Activated CD8-positive, alpha-beta memory T cell treated with anti-CD3 and anti-CD28 coated beads, Interleukin-2, amount 50 U/mL, for 24 hours (primary cell): ENCODE data around the gene XRRA1.
"Not testable (repeated sequence)": the region's sequence is repeated elsewhere in the genome, so short reads cannot be mapped to it uniquely, and the experiment has no call there.

Experiments used
- DNase-seq: peaks from one replicate; pipeline ENCODE4 v3.0.0-alpha.2; 2020; ENCODE audit errors: extremely low read depth

Gene XRRA1

GRCh38 chr11:74948898-74949752, at the start of gene XRRA1, which contains the start of gene SPCS2:
Gene XRRA1, minus strand, starts transcription at chr11:74949091. Its CDS starts 8,213 bp downstream, at chr11:74940878.
Gene SPCS2, plus strand, starts transcription at chr11:74949266. Its CDS starts 20 bp downstream, at chr11:74949286.
- DNase-seq: peak; percentile 99

- DNase-seq: no peak
These were observed 44.0 kb upstream of the XRRA1 start for GRCh38 chr11:74992852-74993251.

- DNase-seq: no peak
These were observed 42.0 kb upstream of the XRRA1 start for GRCh38 chr11:74990941-74991340.

- not testable (repeated sequence) for DNase-seq
These were observed 41.3 kb upstream of the XRRA1 start for GRCh38 chr11:74990150-74990549.

- no peak for DNase-seq
These were observed 40.4 kb upstream of the XRRA1 start for GRCh38 chr11:74989260-74989638.

- DNase-seq: peak; percentile 63
These were observed 39.8 kb upstream of the XRRA1 start, which contains the start of gene NEU3 for GRCh38 chr11:74988541-74989259. Gene NEU3, plus strand, starts transcription at chr11:74988933. Its CDS starts 128 bp downstream, at chr11:74989061.

- no peak for DNase-seq
These were observed 35.8 kb upstream of the XRRA1 start for GRCh38 chr11:74984730-74985129.

- no peak for DNase-seq
These were observed 35.2 kb upstream of the XRRA1 start for GRCh38 chr11:74984070-74984469.

GRCh38 chr11:74981888-74982287, 33.0 kb upstream of the XRRA1 start:
- DNase-seq: no peak

GRCh38 chr11:74980634-74981033, 31.7 kb upstream of the XRRA1 start:
- DNase-seq: no peak

GRCh38 chr11:74978041-74978440, 29.1 kb upstream of the XRRA1 start:
- DNase-seq: no peak

- DNase-seq: no peak
These were observed 22.5 kb upstream of the XRRA1 start for GRCh38 chr11:74971424-74971823.

GRCh38 chr11:74970852-74971395, 22.0 kb upstream of the XRRA1 start:
- DNase-seq: no peak

GRCh38 chr11:74966651-74967050, 17.8 kb upstream of the XRRA1 start:
- no peak for DNase-seq

- DNase-seq: not testable (repeated sequence)
These were observed 11.2 kb upstream of the XRRA1 start for GRCh38 chr11:74960128-74960527.

GRCh38 chr11:74957937-74958629, 9.2 kb upstream of the XRRA1 start:
- no peak for DNase-seq

GRCh38 chr11:74956397-74957015, 7.6 kb upstream of the XRRA1 start:
- no peak for DNase-seq

GRCh38 chr11:74954199-74954598, 5.3 kb upstream of the XRRA1 start:
- no peak for DNase-seq

- no peak for DNase-seq
These were observed 4.6 kb upstream of the XRRA1 start for GRCh38 chr11:74953451-74953850.

- no peak for DNase-seq
These were observed 3.9 kb upstream of the XRRA1 start for GRCh38 chr11:74952752-74953151.

- no peak for DNase-seq
These were observed 2.3 kb upstream of the XRRA1 start for GRCh38 chr11:74951226-74951625.
